Adipocyte (in vitro differentiated cells): ENCODE measurements around the gene ZNF586.
"Not testable (repeated sequence)": the region's sequence is repeated elsewhere in the genome, so short reads cannot be mapped to it uniquely, and the experiment has no call there.

ENCODE experiments used
- DNase-seq: peaks from one replicate; pipeline ENCODE4 v3.0.0-alpha.2; 2015; ENCODE audit warnings: low read depth
- H3K27me3 ChIP-seq: replicated peaks from 2 replicates; pipeline ENCODE4 v1.7.0; 2013; ENCODE audit warnings: mild to moderate bottlenecking, low read length, moderate library complexity; ENCODE audit not compliant: control insufficient read depth, insufficient read depth
- H3K36me3 ChIP-seq: 2 replicates; pipeline ENCODE4 v1.7.0; 2013; ENCODE audit warnings: low read length, mild to moderate bottlenecking, moderate library complexity; ENCODE audit not compliant: control insufficient read depth, insufficient read depth, severe bottlenecking
- H3K4me1 ChIP-seq: 2 replicates; pipeline ENCODE4 v1.7.0; 2013; ENCODE audit warnings: mild to moderate bottlenecking, low read length, moderate library complexity; ENCODE audit not compliant: control insufficient read depth, insufficient read depth
- H3K4me3 ChIP-seq: 2 replicates; pipeline ENCODE4 v1.7.0; 2013; ENCODE audit warnings: mild to moderate bottlenecking, low read length, moderate library complexity
- H3K9ac ChIP-seq: 2 replicates; pipeline ENCODE4 v1.7.0; 2013; ENCODE audit warnings: mild to moderate bottlenecking, low read length, moderate library complexity
- H3K9me3 ChIP-seq: 2 replicates; pipeline ENCODE4 v1.7.0; 2013; ENCODE audit warnings: mild to moderate bottlenecking, low read length, moderate library complexity; ENCODE audit not compliant: control insufficient read depth

Gene ZNF586

DNA sequence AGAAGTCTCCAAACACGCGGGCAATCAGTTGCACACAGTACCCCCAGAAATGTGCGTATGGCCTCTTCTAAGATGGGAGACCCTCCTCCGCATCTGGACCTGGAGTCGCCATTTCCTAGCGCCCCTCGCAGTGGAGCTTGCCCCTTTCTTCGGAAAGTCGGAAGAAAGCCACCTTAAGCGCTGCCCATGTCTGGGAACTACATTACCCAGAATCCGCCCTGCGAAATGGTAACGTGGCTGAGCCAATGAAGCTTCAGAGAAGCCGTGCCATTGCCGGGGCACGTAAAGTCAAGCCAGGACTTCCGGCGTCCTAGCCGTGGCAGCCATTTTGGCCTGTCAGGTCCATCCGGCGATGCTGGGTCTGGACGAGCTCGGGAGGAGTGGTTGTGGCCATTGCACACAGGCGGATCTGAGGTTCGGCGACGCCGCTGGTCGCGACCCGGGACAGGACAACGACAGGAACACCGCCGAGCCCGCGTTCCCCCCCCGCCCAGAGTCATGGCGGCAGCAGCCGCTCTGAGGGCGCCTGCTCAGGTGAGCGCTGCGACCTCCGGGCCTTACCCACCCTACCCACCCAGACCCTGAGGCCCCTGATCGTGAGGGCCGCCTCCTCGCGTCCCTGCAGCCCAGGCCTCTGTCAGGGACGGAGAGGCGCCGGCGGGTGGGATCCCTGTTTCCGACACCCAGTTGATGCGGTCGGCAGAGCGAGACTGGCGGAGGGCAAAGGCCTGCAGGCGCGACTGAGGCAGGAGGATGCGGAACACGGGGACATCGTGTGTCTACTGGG is at the start of gene ZNF586:
Gene ZNF586 (plus strand): TSS at position 332 of the 787 bp plus-strand sequence. CDS start 167 bp downstream, at position 499.
- H3K9me3 ChIP-seq: no peaks in the 10 kb centered on the region
- DNase-seq: peak; percentile 98
- H3K27me3 ChIP-seq: no peaks in the 10 kb centered on the region
- peaks cover 21% of the 10 kb centered on the region for H3K4me1 ChIP-seq
- H3K4me3 ChIP-seq: peak within 1 kb of the TSS; percentile 87
- peaks cover 6% of the 10 kb centered on the region for H3K36me3 ChIP-seq
- H3K9ac ChIP-seq: peak within 1 kb of the TSS; percentile 88

DNA sequence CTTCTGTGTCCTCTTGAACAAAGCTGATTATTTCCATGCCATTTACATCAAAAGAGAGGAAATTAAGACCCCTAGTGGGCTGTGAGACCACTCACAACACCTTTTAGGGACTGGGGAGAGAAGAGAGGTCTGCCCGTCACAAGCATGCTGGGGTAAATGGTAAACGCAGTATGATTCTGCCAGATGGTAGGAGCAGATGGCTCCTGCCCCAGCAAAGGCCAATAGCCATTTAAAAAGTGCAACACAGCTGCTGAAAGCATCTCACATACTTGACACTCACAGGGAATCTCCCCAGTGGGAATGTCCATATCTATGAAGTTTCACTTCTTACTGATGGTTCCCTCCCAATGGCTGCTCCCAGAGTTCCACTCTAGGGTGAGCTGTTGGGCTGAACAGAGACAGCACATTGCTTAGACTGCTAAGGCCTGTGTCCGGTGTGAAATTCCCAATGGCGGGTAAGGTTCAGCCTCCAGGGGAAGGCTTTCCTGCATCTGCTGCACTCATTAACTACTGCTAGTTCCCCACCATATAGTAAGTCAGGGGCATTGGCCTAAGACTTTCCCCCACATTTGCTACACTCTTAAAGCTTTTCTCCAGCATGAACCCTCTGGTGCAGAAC is 49.5 kb upstream of the ZNF586 start:
- peaks cover 34% of the 10 kb centered on the region for H3K36me3 ChIP-seq
- no peak overlapping the region for H3K9ac ChIP-seq
- no peaks in the 10 kb centered on the region for H3K27me3 ChIP-seq
- H3K9me3 ChIP-seq: peaks cover 24% of the 10 kb centered on the region
- no peaks in the 10 kb centered on the region for H3K4me1 ChIP-seq
- no peak for DNase-seq
- H3K4me3 ChIP-seq: peak overlapping the region; percentile 2

DNA sequence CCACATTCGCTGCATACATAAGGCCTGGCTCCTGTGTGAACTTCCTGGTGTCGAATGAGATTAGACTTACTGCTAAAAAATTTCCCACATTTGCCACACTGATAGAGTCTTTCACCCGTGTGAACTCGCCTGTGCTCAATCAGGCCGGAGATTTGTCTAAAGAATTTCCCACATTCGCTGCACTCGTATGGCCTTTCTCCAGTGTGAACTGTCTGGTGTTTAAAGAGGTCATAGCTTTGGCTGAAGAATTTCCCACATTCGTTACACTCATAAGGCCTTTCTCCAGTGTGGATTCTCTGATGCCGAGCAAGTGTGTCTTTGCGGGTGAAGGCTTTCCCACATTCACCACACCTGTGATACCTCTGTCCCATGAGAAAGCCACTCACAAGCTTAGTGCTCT is 48.6 kb upstream of the ZNF586 start:
- Histone ChIP-seq H3K4me1 (no peaks in the 10 kb centered on the region), H3K4me3 (peak overlapping the region; percentile 2), H3K9ac (no peak overlapping the region), H3K9me3 (peaks cover 24% of the 10 kb centered on the region), H3K36me3 (peaks cover 34% of the 10 kb centered on the region), H3K27me3 (no peaks in the 10 kb centered on the region)
- no peak for DNase-seq

DNA sequence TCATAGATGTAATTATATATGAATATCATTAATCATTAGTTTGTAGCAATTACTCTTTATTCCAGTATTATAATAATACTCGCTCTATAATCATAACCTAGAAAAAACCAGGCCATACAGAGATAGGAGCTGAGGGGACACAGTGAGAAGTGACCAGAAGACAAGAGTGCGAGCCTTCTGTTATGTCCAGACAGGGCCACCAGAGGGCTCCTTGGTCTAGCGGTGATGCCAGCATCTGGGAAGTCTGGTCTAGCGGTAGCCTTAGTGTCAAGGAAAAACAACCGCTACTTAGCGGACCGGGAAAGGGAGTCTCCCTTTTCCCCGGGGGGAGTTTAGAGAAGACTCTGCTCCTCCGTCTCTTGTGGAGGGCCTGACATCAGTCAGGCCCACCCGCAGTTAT is 31.2 kb upstream of the ZNF586 start:
- H3K27me3 ChIP-seq, H3K36me3 ChIP-seq, H3K4me3 ChIP-seq, H3K9me3 ChIP-seq, H3K9ac ChIP-seq, H3K4me1 ChIP-seq: not testable (repeated sequence)
- peak; percentile 49 for DNase-seq

DNA sequence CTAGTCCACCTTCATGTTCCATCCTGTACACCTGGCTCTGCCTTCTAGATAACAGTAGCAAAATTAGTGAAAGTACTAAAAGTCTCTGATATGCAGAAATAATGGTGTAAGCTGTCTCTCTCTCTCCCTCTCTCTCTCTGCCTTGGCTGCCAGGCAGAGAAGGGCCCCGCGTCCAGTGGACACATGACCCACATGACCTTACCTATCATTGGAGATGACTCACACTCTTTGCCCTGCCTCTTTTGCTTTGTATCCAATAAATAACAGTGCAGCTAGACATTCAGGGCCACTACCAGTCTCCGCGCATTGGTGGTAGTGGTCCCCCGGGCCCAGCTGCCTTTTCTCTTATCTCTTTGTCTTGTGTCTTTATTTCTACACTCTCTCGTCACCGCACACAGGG is 30.7 kb upstream of the ZNF586 start:
- H3K27me3 ChIP-seq, H3K9ac ChIP-seq, H3K4me3 ChIP-seq, H3K9me3 ChIP-seq, H3K36me3 ChIP-seq, H3K4me1 ChIP-seq, DNase-seq: not testable (repeated sequence)

DNA sequence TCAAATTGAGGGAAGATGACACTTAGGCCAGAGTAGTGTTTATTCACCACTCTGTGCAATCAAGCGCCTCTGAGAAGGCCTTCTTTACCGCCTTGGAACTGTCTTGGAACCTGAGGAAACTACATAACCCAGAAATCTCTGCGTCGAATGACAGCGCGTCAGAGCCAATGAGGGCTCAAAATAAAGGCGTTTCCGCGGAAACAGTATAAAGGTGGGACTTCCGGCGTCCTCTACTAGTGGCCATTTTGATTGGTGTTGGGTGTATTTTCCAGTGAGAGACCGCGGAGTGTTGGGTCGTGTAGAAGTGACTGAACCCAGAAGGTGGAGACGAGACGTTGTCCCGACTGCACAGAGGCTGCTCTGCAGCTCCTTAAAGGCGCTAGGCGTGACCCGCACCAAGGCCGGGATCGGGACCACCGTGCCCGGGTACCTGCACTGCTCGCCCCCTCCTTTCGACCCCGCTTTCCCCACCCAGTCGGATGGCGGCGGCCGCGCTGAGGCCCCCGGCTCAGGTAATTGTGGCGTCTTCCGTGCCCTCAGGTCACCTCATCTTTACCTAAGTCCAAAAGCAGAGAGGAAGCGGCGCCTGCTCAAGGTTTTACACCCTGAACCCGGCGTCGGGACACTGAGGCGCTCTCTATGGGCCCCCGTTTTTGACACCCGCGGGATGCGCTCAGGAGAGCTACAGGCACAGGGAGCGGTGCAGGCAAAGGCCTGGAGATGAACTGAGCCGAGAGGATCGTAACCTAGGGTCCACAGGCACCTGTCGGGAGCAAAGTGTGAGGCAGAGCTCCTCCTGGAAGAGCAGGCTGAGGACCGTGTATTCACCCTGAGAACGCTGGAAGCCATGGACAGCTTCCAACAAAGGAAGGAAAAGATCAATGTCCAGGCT is 22.6 kb upstream of the ZNF586 start, which contains the start of gene ZNF776:
Gene ZNF776 (plus strand): TSS at position 236 of the 892 bp plus-strand sequence. CDS start 244 bp downstream, at position 480.
- Histone ChIP-seq H3K27me3 (no peaks in the 10 kb centered on the region), H3K36me3 (peaks cover 23% of the 10 kb centered on the region), H3K9me3 (no peaks in the 10 kb centered on the region), H3K4me1 (peaks cover 15% of the 10 kb centered on the region), H3K4me3 (peak within 1 kb of the TSS; percentile 93), H3K9ac (peak within 1 kb of the TSS; percentile 94)
- DNase-seq: peak; percentile 97

DNA sequence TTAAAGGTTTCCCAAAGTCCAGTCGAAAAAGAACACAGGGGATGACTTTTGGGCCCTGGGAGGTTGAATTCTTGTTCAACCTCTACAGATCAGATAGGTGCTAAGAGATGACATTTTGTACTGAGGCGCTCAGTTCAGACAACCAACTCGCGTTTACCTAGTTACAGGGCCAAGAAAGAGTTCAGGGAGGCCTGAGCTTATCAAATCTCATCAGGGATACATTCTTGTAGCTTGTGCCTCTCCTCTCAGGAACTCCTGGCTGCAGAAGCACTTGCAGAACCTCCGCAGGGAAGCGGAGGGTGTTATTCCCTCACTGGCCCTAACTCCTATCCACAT is 22.0 kb upstream of the ZNF586 start:
- peaks cover 30% of the 10 kb centered on the region for H3K36me3 ChIP-seq
- H3K9ac ChIP-seq: peak overlapping the region; percentile 94
- peaks cover 15% of the 10 kb centered on the region for H3K4me1 ChIP-seq
- no peaks in the 10 kb centered on the region for H3K9me3 ChIP-seq
- DNase-seq: peak; percentile 9
- no peaks in the 10 kb centered on the region for H3K27me3 ChIP-seq
- H3K4me3 ChIP-seq: peak overlapping the region; percentile 93

DNA sequence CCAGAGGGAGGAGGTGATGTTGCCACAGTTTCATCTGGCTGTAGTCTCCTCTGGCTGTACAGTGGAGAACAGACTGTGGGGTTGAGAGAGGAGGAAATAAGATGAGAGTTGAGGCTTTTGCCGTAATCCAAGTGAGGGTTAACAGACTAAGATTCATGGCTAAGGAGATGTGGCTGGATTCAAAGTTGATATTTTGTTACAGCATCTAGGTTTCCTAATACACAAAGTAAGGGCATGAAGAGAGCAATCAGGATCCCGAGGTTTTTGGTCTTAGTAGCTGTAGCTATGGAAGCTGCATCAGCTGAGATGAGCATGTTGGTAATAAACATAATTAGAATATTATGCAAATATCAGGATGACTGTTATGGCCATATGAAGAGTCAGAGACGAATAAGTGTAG is 21.4 kb upstream of the ZNF586 start:
- no peak for DNase-seq
- H3K9me3 ChIP-seq: peaks cover 6% of the 10 kb centered on the region
- peak overlapping the region; percentile 93 for H3K4me3 ChIP-seq
- peaks cover 35% of the 10 kb centered on the region for H3K36me3 ChIP-seq
- H3K27me3 ChIP-seq: no peaks in the 10 kb centered on the region
- H3K4me1 ChIP-seq: peaks cover 15% of the 10 kb centered on the region
- H3K9ac ChIP-seq: peak overlapping the region; percentile 94

DNA sequence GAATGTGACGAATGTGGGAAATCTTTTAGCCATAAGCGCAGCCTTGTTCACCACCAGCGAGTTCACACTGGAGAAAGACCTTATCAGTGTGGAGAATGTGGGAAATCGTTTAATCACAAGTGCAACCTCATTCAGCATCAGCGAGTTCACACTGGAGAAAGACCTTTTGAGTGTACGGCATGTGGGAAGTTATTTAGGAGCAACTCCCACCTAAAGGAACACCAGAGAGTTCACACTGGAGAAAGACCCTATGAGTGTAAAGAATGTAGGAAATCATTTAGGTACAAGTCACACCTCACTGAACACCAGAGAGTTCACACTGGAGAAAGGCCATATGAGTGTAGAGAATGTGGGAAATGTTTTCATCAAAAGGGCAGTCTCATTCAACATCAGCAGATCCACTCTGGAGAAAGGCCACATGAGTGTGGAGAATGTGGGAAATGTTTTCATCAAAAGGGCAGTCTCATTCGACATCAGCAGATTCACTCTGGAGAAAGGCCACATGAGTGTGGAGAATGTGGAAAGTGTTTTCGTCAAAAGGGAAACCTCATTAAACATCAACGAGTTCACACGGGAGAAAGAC is 15.3 kb upstream of the ZNF586 start:
- Histone ChIP-seq H3K27me3 (no peaks in the 10 kb centered on the region), H3K9me3 (peaks cover 32% of the 10 kb centered on the region), H3K4me3 (no peak overlapping the region), H3K36me3 (peaks cover 95% of the 10 kb centered on the region), H3K9ac (no peak overlapping the region), H3K4me1 (no peaks in the 10 kb centered on the region)
- no peak for DNase-seq

DNA sequence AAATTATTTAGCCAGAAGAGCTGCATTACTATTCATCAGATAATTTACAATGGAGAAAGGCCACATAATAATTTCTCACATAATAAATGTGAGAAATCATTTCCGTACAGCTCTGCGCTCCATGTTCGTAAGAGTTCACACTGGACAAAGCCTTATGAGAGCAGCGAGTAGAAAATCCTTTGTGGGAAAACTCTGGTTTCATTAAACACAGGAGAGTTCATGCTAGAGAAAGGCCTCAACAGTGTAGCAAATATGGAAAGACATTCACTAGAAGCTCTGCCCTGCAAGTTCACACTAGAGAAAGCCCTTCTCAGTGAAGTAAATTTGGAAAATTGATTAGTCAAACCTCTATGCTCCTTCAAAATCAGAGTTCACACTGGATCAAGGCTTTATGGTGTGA is 14.4 kb upstream of the ZNF586 start:
- Histone ChIP-seq H3K9ac (no peak overlapping the region), H3K4me3 (no peak overlapping the region), H3K9me3 (peaks cover 32% of the 10 kb centered on the region), H3K4me1 (no peaks in the 10 kb centered on the region), H3K27me3 (no peaks in the 10 kb centered on the region), H3K36me3 (peaks cover 98% of the 10 kb centered on the region)
- DNase-seq: no peak

DNA sequence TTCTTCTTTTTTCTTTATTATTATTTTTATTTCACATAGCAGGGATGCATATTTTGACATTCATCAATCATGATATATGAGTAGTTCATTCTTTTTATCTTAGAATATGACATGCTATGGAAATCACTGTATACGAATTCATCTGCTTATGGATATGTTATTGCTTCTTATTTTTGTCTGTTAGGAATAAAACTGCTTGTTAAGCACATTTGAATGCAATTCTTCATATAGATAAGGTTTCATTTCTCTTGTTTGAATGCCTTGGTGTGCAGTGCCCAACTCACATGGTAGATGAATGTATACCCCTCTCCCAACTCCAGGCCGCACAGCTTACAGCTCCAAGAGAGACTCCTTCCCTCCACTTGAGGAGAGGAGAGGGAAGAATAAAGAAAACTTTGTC is 11.5 kb upstream of the ZNF586 start:
- no peak overlapping the region for H3K4me3 ChIP-seq
- H3K9me3 ChIP-seq: peaks cover 27% of the 10 kb centered on the region
- peaks cover 85% of the 10 kb centered on the region for H3K36me3 ChIP-seq
- H3K9ac ChIP-seq: no peak overlapping the region
- DNase-seq: no peak
- H3K27me3 ChIP-seq: no peaks in the 10 kb centered on the region
- H3K4me1 ChIP-seq: no peaks in the 10 kb centered on the region
